ENCODE measurements around the gene PTCH2.

GRCh38 chr1:44820328-44821239, 22.5 kb downstream of the PTCH2 start:
- TF ChIP-seq PREB (CRISPR knock-in tag; IDR thresholded peaks at IDR 0.05; ENCODE audit: borderline replicate concordance) (no peak), IRF2 (CRISPR knock-in tag; IDR thresholded peaks at IDR 0.05; ENCODE audit: borderline replicate concordance, low read depth) (no peak), STAT6 (CRISPR knock-in tag; conservative IDR thresholded peaks at IDR 0.05; ENCODE audit: low read depth) (no peak)
- TF ChIP-seq, protein P1, sequence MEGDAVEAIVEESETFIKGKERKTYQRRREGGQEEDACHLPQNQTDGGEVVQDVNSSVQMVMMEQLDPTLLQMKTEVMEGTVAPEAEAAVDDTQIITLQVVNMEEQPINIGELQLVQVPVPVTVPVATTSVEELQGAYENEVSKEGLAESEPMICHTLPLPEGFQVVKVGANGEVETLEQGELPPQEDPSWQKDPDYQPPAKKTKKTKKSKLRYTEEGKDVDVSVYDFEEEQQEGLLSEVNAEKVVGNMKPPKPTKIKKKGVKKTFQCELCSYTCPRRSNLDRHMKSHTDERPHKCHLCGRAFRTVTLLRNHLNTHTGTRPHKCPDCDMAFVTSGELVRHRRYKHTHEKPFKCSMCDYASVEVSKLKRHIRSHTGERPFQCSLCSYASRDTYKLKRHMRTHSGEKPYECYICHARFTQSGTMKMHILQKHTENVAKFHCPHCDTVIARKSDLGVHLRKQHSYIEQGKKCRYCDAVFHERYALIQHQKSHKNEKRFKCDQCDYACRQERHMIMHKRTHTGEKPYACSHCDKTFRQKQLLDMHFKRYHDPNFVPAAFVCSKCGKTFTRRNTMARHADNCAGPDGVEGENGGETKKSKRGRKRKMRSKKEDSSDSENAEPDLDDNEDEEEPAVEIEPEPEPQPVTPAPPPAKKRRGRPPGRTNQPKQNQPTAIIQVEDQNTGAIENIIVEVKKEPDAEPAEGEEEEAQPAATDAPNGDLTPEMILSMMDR (IDR thresholded peaks at IDR 0.05), result no peak

Measured in WTC11 (cell line).